Measurements from ENCODE around the gene MYOF.
"Not testable (repeated sequence)": the region's sequence is repeated elsewhere in the genome, so short reads cannot be mapped to it uniquely, and the experiment has no call there.

Gene MYOF

GRCh38 chr10:93336678-93337077 is 145.5 kb downstream of the MYOF start:
- no peak for DNase-seq

DNA sequence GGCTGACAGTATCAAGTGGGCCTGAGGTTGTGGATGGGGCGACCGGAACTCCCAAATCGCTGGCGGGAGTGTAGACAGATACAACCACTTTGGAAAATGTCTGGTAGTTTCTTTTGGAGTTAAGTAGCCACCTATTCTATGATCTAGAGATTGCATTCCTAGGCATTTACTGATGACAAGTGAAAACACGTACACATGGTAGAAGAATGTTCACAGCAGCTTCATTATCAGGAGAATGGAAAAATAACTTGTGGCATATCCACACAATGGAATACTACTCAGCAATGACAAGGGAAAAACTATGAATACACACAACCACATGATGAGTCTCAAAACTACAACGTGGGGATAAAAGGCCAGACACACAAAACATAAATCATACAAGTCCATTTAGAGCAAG is 146.0 kb downstream of the MYOF start:
- DNase-seq, result no peak

GRCh38 chr10:93334901-93335327 is 147.2 kb downstream of the MYOF start:
- no peak for DNase-seq

DNA sequence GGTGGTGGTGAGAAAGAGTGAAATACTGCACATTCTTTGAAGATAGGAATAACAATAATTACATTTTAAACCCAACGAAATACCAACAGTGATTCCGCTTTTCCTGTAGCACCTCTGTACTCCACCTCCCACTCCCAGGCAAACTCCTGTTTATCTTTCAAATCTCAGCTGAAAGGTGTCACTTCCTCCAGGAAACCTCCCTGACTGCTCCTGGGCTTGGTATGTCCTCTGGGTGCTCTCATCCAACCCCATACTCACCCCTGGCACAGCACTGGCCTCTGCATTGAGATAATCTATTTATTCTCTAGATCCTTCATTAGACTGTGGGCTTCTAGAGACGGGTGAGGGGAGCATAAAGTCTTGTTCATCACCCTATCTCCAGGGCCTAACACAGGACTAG is 148.0 kb downstream of the MYOF start:
- DNase-seq, result no peak

- DNase-seq, result no peak
Observed at GRCh38 chr10:93333278-93333978, 148.7 kb downstream of the MYOF start.

DNA sequence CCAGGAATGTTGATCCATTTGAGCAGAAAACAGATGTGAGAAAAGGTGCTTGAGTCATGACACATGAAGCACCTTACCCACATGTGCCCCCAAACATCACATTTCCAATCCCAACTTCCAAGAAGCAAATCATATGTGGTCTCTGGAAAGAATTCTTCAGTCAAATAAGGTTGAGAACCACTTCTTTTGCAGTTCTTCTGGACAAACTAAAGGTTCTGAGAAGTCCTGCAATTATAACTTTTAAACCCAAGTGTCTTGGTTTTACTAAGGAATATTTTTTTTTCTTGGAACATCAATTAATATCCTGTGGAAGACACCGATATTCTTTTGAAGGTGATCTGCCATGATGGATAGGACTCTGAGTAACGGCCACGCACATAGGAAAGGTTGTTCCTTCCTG is 151.3 kb downstream of the MYOF start:
- no peak for DNase-seq

GRCh38 chr10:93319896-93320295 is 162.2 kb downstream of the MYOF start:
- DNase-seq, result no peak

DNA sequence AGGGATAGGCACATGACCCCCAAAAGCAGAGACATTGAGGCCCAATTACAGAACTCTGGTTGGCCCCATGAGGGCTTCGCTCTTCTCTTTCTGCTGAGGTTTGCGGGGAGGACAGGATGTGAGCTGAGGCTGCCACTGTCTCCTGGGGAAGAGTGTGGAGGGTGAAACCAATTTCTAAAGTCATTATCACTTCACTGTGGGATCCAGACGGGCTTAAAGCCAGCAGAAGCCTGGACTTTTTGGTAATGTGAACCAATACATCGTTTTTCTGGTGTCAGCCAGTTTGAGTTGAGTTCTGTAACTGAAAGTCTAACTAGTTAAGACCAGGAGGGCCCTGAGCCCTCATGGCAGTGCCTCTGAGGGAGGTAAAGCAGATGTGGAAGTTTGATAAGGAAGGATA is 163.0 kb downstream of the MYOF start:
- DNase-seq, result no peak

DNA sequence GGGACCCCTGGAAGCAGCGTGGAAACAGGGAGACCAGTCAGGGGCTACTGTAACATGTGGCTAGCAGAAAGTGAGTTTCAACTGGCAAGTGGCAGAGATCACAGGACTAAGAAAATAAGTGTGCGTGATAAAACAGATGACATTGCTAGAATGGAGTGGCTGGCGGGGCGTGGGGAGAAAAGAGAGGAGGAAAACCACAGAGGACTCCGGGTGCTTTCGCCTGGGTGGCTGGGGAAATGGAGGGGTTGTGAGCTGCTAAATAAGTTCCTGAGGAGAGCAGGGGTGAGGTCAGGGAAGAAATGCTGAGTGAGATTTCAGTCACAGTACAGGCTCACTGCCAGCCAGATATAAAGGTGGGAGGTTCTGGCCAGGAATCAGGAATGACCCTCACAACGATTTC is 166.9 kb downstream of the MYOF start:
- DNase-seq, result no peak

DNA sequence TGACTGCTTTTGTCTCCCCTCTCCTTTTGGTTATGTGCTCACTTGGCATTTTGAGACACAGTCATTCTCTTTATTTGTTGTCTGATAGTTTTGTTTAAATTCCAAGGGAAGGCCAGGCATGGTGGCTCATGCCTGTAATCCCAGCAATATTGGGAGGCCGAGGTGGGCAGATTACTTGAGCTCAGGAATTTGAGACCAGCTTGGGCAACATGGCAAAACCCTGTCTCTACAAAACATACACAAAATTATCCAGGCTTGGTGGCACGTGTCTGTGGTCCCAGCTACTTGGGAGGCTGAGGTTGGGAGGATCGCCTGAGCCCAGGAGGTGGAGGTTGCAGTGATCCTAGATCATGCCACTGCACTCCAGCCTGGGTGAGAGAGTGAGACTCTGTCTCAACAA is 167.5 kb downstream of the MYOF start:
- not testable (repeated sequence) for DNase-seq

- DNase-seq, result no peak
Observed at GRCh38 chr10:93313798-93314197, 168.3 kb downstream of the MYOF start.

DNA sequence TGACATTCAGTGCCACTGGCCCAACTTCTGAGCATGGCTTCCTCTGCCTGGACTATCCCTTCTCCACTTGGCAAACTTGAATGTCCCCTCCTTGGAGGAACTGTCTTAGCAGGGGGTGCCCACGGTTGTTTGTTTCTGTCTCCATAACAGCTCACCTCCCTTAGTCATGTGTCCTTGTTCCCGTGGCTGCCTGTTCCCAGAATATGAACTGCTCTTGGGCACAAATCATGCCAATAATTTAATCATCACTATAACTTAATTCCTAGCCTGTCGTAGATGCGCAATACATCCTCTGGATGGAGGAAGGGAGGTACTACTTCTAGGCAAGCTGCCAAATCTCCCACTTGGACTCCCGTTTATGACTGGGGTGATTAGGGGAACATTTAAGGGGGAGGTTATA is 173.1 kb downstream of the MYOF start:
- no peak for DNase-seq

- DNase-seq, result no peak
Observed at GRCh38 chr10:93305122-93305521, 177.0 kb downstream of the MYOF start.

DNA sequence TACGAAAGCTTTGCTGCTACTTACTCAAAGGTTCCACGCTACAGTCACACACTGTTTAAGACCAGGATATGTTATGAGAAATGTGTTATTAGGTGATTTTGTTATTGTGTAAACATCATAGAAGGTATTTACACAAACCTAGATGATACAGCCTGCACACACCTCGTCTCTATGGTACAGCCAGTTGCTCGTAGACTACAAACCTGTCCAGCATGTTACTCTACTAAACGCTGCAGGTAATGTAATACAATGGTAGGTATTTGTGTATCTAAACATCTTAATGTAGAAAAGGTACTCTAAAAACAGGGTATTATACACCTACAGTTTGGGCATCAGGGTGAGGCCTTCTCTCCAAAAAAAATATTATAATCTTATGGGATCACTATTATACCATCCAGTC is 181.2 kb downstream of the MYOF start:
- DNase-seq, result no peak

GRCh38 chr10:93300288-93300917 is 181.7 kb downstream of the MYOF start:
- no peak for DNase-seq

- no peak for DNase-seq
Observed at GRCh38 chr10:93299606-93300287, 182.4 kb downstream of the MYOF start.

- no peak for DNase-seq
Observed at GRCh38 chr10:93299195-93299594, 182.9 kb downstream of the MYOF start.

DNA sequence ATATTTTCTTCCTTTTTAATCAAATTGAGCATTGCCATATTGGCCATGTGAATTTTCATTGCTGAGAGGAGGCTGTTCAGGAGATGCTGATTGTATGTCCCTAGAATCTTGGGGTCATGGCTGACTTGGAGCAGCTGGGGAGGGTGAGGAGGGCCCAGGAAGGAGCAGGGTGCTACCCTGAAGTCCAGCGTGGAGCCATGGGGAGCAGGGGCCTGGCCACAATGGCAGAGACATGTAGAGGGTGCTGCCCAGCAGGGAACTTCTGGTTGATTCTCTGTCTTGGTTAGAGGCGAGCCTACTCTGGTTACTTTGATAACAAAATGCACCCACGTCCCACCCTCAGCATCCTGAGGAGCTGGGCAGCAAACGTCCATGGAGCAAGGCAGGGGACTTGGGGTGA is 186.0 kb downstream of the MYOF start:
- DNase-seq, result no peak

DNA sequence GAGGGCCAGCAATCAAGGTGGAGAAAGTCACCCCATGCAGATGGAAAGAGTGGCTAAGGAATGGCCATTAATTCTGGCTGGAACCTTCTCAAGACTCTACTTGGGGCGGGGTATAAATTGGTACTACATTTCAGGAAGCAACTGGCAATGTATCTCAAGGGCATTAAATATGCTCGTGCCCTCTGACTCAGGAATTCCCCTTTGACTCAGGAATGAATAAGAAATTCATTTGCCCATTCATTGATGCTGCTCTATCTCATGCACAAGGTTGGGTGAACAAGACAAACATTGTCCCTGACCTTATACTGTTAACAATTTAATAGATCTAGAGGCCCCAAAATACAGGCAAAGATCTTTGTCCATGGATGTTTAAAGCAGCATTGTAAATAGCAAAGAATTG is 188.1 kb downstream of the MYOF start:
- no peak for DNase-seq

- no peak for DNase-seq
Observed at GRCh38 chr10:93290661-93291354, 191.3 kb downstream of the MYOF start.

- peak; percentile 41 for DNase-seq
Observed at GRCh38 chr10:93288679-93289634, 193.2 kb downstream of the MYOF start.

GRCh38 chr10:93287775-93288174 is 194.4 kb downstream of the MYOF start:
- DNase-seq, result no peak

All from activated CD4-positive, alpha-beta T cell treated with anti-CD3 and anti-CD28 coated beads, Interleukin-2, amount 50 U/mL, for 1 hour (primary cell).